BJ (cell line): ENCODE measurements around the gene STAT5A. TPM values are rescaled to one million over a fixed set of nuclear protein-coding genes. Genes with fewer than 3 reads are reported as not detected.

ENCODE experiments used
- CTCF ChIA-PET: fragments of 350-600 bp; formaldehyde crosslinking; extraction: SDS; loops from one replicate; lab custom pipeline; 2021; ENCODE audit warnings: antibody characterized with exemption, inconsistent platforms; lab: Yijun Ruan, JAX
- POLR2A ChIA-PET: fragments of 300-600 bp; sonication (Branson Sonifier 250); formaldehyde crosslinking; extraction: SDS; loops from one replicate; lab custom pipeline; 2021; ENCODE audit warnings: antibody characterized with exemption; lab: Charles Lee
- DNase-seq: peaks from one replicate; pipeline ENCODE4 v3.0.0-alpha.2; 2011; ENCODE audit warnings: low read depth
- H3K27me3 ChIP-seq: 2 replicates; pipeline ENCODE4 v1.6.0; 2011; ENCODE audit warnings: low read length; ENCODE audit not compliant: control insufficient read depth, insufficient read depth
- H3K36me3 ChIP-seq: 2 replicates; pipeline ENCODE4 v1.5.1; 2011; ENCODE audit warnings: low read length; ENCODE audit not compliant: control insufficient read depth, insufficient read depth
- H3K4me3 ChIP-seq: 2 replicates; pipeline ENCODE4 v1.5.1; 2011; ENCODE audit warnings: low read depth, mild to moderate bottlenecking, control low read depth, low read length
- CTCF ChIP-seq: IDR thresholded peaks from 2 replicates; pipeline ENCODE4 v1.5.1; 2011; ENCODE audit warnings: low read depth, mild to moderate bottlenecking, control low read depth, inconsistent platforms, low read length, moderate library complexity; ENCODE audit not compliant: insufficient read depth
- polyA plus RNA-seq: library from polyadenylated mRNA; depleted of rRNA; stranded (reverse); fragments of >200 nt; gene quantifications from 2 replicates; pipeline ENCODE4 v1.2.3, GENCODE V29; 2011

STAT5A gene
- polyA plus RNA-seq, 1 experiment = 17.2 TPM

- Histone ChIP-seq H3K4me3 (no peak overlapping the region), H3K27me3 (no peaks in the 10 kb centered on the region), H3K36me3 (peaks cover 24% of the 10 kb centered on the region)
- TF ChIP-seq CTCF = no peak
- CTCF ChIA-PET = interaction anchor here (0.6 to 4.0 kb wide), 5 partner anchors 9 to 204 kb away, joined by 3 to 18 read pairs (median 4); no protein-coding TSS in a partner anchor
- POLR2A ChIA-PET = no interaction called here
- DNase-seq = no peak
Observed at GRCh38 chr17:42313389-42313772, 25.1 kb downstream of the STAT5A start.

- DNase-seq = no peak
- Histone ChIP-seq H3K4me3 (no peak overlapping the region), H3K36me3 (peaks cover 27% of the 10 kb centered on the region), H3K27me3 (no peaks in the 10 kb centered on the region)
- CTCF ChIA-PET = interaction anchor here (0.6 to 4.0 kb wide), 6 partner anchors 8 to 213 kb away, joined by 3 to 18 read pairs (median 5); no protein-coding TSS in a partner anchor
- no peak for TF ChIP-seq CTCF
- POLR2A ChIA-PET = interaction anchor here (0.5 kb wide), 1 partner anchor 216 kb away, joined by 4 read pairs; no protein-coding TSS in a partner anchor
Observed at GRCh38 chr17:42313773-42314566, 25.7 kb downstream of the STAT5A start.

- TF ChIP-seq CTCF = no peak
- Histone ChIP-seq H3K36me3 (peaks cover 25% of the 10 kb centered on the region), H3K4me3 (no peak overlapping the region), H3K27me3 (no peaks in the 10 kb centered on the region)
- ChIA-PET POLR2A (no interaction called here), CTCF (interaction anchor here (0.7 to 1.7 kb wide), 3 partner anchors 9 to 107 kb away, joined by 3 to 4 read pairs (median 3); partner anchors contain the start of gene CAVIN1)
- DNase-seq = no peak
Observed at GRCh38 chr17:42315402-42316156, 27.3 kb downstream of the STAT5A start.

GRCh38 chr17:42316755-42317154, 28.5 kb downstream of the STAT5A start:
- ChIA-PET POLR2A (no interaction called here), CTCF (interaction anchor here (1.1 to 3.5 kb wide), 3 partner anchors 25 to 210 kb away, joined by 3 to 12 read pairs (median 4); no protein-coding TSS in a partner anchor)
- DNase-seq = no peak
- no peak for TF ChIP-seq CTCF
- peaks cover 25% of the 10 kb centered on the region for H3K36me3 ChIP-seq
- H3K27me3 ChIP-seq = no peaks in the 10 kb centered on the region
- H3K4me3 ChIP-seq = no peak overlapping the region
